ENCODE measurements around the gene TENT4A. TPM values are rescaled to one million over a fixed set of nuclear protein-coding genes. Genes with fewer than 3 reads are reported as not detected.
A peak's percentile ranks its signal among the peaks of the same experiment; 100 is the strongest.

TENT4A gene
- total and polyA plus RNA-seq, 10 of the 15 experiments (the other 5 are each of a cell fraction or from before 2014, with no cell fraction given): 1.4 to 30.6 (median 12.5) TPM

- no peak for TF ChIP-seq PRDM15 (CRISPR knock-in tag; IDR thresholded peaks at IDR 0.05)
Observed at GRCh38 chr5:6717687-6718086, 4.5 kb downstream of the TENT4A start (continued).

GRCh38 chr5:6718161-6718681, 5.0 kb downstream of the TENT4A start:
- peaks cover 37% of the 10 kb centered on the region for H3K4me1 ChIP-seq (ENCODE audit: control insufficient read depth, insufficient read depth, low read length)
- POLR2A ChIA-PET: interaction anchor here (0.6 to 4.2 kb wide), 5 partner anchors 10 to 1664 kb away, joined by 3 to 35 read pairs (median 4); no protein-coding TSS in a partner anchor
- H3K36me3 ChIP-seq (ENCODE audit: control insufficient read depth in 2 of 2, insufficient read depth in 2 of 2, low read length in 1 of 2): peaks cover 1 to 20% of the 10 kb centered on the region in 2 experiments; a peak in 2 of 4 replicates
- CTCF ChIA-PET: interaction anchor here (1.0 to 3.2 kb wide), 9 partner anchors 9 to 100 kb away, joined by 3 to 17 read pairs (median 3); partner anchors contain the start of genes NSUN2 and SRD5A1
- RAD21 ChIA-PET (ENCODE audit: unreplicated experiment): interaction anchor here (0.8 to 3.8 kb wide), 7 partner anchors 12 to 1221 kb away, joined by 3 to 32 read pairs (median 4); partner anchors contain the start of genes NSUN2 and SRD5A1
- H3K4me2 ChIP-seq (ENCODE audit: control insufficient read depth, insufficient read depth): peak overlapping the region; percentile 94
- no peak for FAIRE-seq
- DNase-seq (ENCODE audit: low read depth, low spot score): no peak
- no peak overlapping the region for H2AFZ ChIP-seq (ENCODE audit: control insufficient read depth, low read depth, low read length)
- no peaks in the 10 kb centered on the region for H3K27me3 ChIP-seq (replicated peaks in 1 of 2; ENCODE audit: control insufficient read depth in 2 of 2, insufficient read depth in 2 of 2, low read length in 1 of 2)
- peaks cover 20% of the 10 kb centered on the region for H4K20me1 ChIP-seq (ENCODE audit: control insufficient read depth, insufficient read depth)
- H3K9me3 ChIP-seq (replicated peaks; ENCODE audit: control insufficient read depth, insufficient read depth, low read length): no peaks in the 10 kb centered on the region
- peaks cover 92% of the 10 kb centered on the region for H3K79me2 ChIP-seq (ENCODE audit: control insufficient read depth, insufficient read depth, low read length)
- intact Hi-C loops (cut with micrococcal nuclease; ENCODE audit: unreplicated experiment) (loop anchor here (10.0 kb wide), 1 partner anchor 963 kb away; no protein-coding TSS in a partner anchor), in situ Hi-C loops (cut with MboI) (no loop called here)
- no peak overlapping the region; the same call in 1 of the 2 replicates for H3K9ac ChIP-seq (ENCODE audit: control insufficient read depth, insufficient read depth, low read length)
- TF ChIP-seq BRCA1 (IDR thresholded peaks at IDR 0.05; ENCODE audit: low read depth, low read length) (no peak), MLLT1 (IDR thresholded peaks at IDR 0.05) (peak; percentile 49; the same call in 1 of the 2 replicates), BHLHE40 (IDR thresholded peaks at IDR 0.05; ENCODE audit: borderline replicate concordance in 1 of 2, low read depth in 2 of 2, low read length in 1 of 2) (peak; percentile 76 to 87)
- ATAC-seq: peak; percentile 15
- SMC1A ChIA-PET (ENCODE audit: uncharacterized antibody, unreplicated experiment): interaction anchor here (1.2 to 4.0 kb wide), 6 partner anchors 9 to 89 kb away, joined by 3 to 41 read pairs (median 4); no protein-coding TSS in a partner anchor
- no TSS peak for BruUV-seq (replicated peaks)
- 91% methylated on average over 14 of the region's 14 CpGs for WGBS (ENCODE audit: insufficient coverage, insufficient replicate concordance, low lambda C conversion rate, missing lambda C conversion rate)
- H3K27ac ChIP-seq (ENCODE audit: control insufficient read depth, insufficient read depth): no peak overlapping the region
- peak overlapping the region; percentile 79; the same call in 1 of the 2 replicates for H3K4me3 ChIP-seq
